Spinal cord (tissue), 10 donors: Measurements from ENCODE around the gene C10orf143. TPM values are rescaled to one million over a fixed set of nuclear protein-coding genes. Genes with fewer than 3 reads are reported as not detected.
"Not testable (repeated sequence)": the region's sequence is repeated elsewhere in the genome, so short reads cannot be mapped to it uniquely, and the experiment has no call there.

Experiments used
- DNase-seq, 6 donors: peaks; one replicate each; pipeline versions ENCODE4 v3.0.0 to v3.0.0-alpha.2; 2013 to 2015; ENCODE audit warnings: low spot score in 6 of 6, low read depth in 4 of 6
- H3K27ac ChIP-seq: one replicate; pipeline ENCODE4 v1.5.1; 2013; ENCODE audit warnings: low read depth, low read length, control low read depth
- H3K27me3 ChIP-seq: one replicate; pipeline ENCODE4 v1.6.1; 2013; ENCODE audit warnings: low read length; ENCODE audit not compliant: control insufficient read depth, insufficient read depth
- H3K36me3 ChIP-seq: one replicate; pipeline ENCODE4 v1.6.1; 2013; ENCODE audit warnings: low read length; ENCODE audit not compliant: control insufficient read depth, insufficient read depth
- H3K4me1 ChIP-seq: one replicate; pipeline ENCODE4 v1.6.1; 2013; ENCODE audit warnings: low read length; ENCODE audit not compliant: control insufficient read depth, insufficient read depth
- H3K4me3 ChIP-seq: one replicate; pipeline ENCODE4 v1.5.1; 2013; ENCODE audit warnings: low read depth, low read length, control low read depth
- H3K9me3 ChIP-seq: one replicate; pipeline ENCODE4 v1.6.1; 2013; ENCODE audit warnings: low read length; ENCODE audit not compliant: control insufficient read depth, insufficient read depth
- WGBS: methylation state at CpG from one replicate; pipeline ENCODE4 v1.1.5; 2013; ENCODE audit warnings: missing lambda C conversion rate; ENCODE audit not compliant: insufficient coverage; 5-methylcytosine and 5-hydroxymethylcytosine counted together
- polyA plus RNA-seq, 2 donors: library from polyadenylated mRNA; unstranded; fragments of 120-200 nt; gene quantifications; one replicate each; pipeline ENCODE4 v1.2.1, GENCODE V29; 2013; ENCODE audit not compliant: insufficient read length in 2 of 2
- total RNA-seq, 2 donors: library from RNA; depleted of rRNA in 1 of 2; stranded (reverse); fragments of 120-200 nt in 1 of 2; fragments of >200 nt in 1 of 2; gene quantifications; one replicate each; pipeline versions ENCODE4 v1.2.3 to v1.2.4, GENCODE V29; 2013 to 2014
- donor health status: healthy.

C10orf143 gene
- total and polyA plus RNA-seq, 4 donors, result 0.79 to 4.5 (median 3.0) TPM

- H3K9me3 ChIP-seq, result no peaks in the 10 kb centered on the region
- 100% methylated on average over 1 of the region's 3 CpGs for WGBS
- H3K27me3 ChIP-seq, result no peaks in the 10 kb centered on the region
- H3K36me3 ChIP-seq, result no peaks in the 10 kb centered on the region
- H3K4me3 ChIP-seq, result no peak overlapping the region
- no peak for DNase-seq
- no peak overlapping the region for H3K27ac ChIP-seq
- H3K4me1 ChIP-seq, result peaks cover 18% of the 10 kb centered on the region
These were observed 2.2 kb upstream of the C10orf143 start for GRCh38 chr10:130112821-130113220.

GRCh38 chr10:130111852-130112180, 1.2 kb upstream of the C10orf143 start:
- DNase-seq, result no peak
- Histone ChIP-seq H3K27ac (no peak overlapping the region), H3K27me3 (no peaks in the 10 kb centered on the region), H3K9me3 (no peaks in the 10 kb centered on the region), H3K4me3 (peak overlapping the region; percentile 91), H3K36me3 (no peaks in the 10 kb centered on the region), H3K4me1 (peaks cover 18% of the 10 kb centered on the region)
- WGBS, result 64% methylated on average over 1 of the region's 6 CpGs

GRCh38 chr10:130111113-130111851, 652 bp upstream of the C10orf143 start:
- under 1% methylated on average over 49 of the region's 49 CpGs for WGBS
- DNase-seq, result peak; percentile 56 to 100 (median 98)
- no peaks in the 10 kb centered on the region for H3K9me3 ChIP-seq
- H3K4me1 ChIP-seq, result peaks cover 18% of the 10 kb centered on the region
- no peaks in the 10 kb centered on the region for H3K27me3 ChIP-seq
- peak overlapping the region; percentile 91 for H3K4me3 ChIP-seq
- H3K36me3 ChIP-seq, result no peaks in the 10 kb centered on the region
- H3K27ac ChIP-seq, result peak overlapping the region; percentile 91

GRCh38 chr10:130109796-130110245, 809 bp downstream of the C10orf143 start:
- H3K4me3 ChIP-seq, result peak overlapping the region; percentile 91
- H3K4me1 ChIP-seq, result peaks cover 22% of the 10 kb centered on the region
- 1% methylated on average over 9 of the region's 9 CpGs for WGBS
- peaks cover 4% of the 10 kb centered on the region for H3K36me3 ChIP-seq
- no peaks in the 10 kb centered on the region for H3K9me3 ChIP-seq
- DNase-seq, result peak; percentile 82 to 98 (median 86)
- H3K27ac ChIP-seq, result peak overlapping the region; percentile 91
- H3K27me3 ChIP-seq, result no peaks in the 10 kb centered on the region

- Histone ChIP-seq H3K4me1 (peaks cover 22% of the 10 kb centered on the region), H3K27me3 (no peaks in the 10 kb centered on the region), H3K9me3 (no peaks in the 10 kb centered on the region), H3K4me3 (no peak overlapping the region), H3K36me3 (peaks cover 4% of the 10 kb centered on the region), H3K27ac (no peak overlapping the region)
- WGBS, result 75% methylated on average over 4 of the region's 6 CpGs
- DNase-seq, result no peak
These were observed 1.6 kb downstream of the C10orf143 start for GRCh38 chr10:130108934-130109604.

GRCh38 chr10:130108146-130108545, 2.5 kb downstream of the C10orf143 start:
- not testable (repeated sequence) for H3K27me3 ChIP-seq, H3K4me3 ChIP-seq, H3K36me3 ChIP-seq, DNase-seq, H3K9me3 ChIP-seq, H3K27ac ChIP-seq
- 100% methylated on average over 2 of the region's 8 CpGs for WGBS
- peaks cover 22% of the 10 kb centered on the region for H3K4me1 ChIP-seq

GRCh38 chr10:130105724-130106123, 4.9 kb downstream of the C10orf143 start:
- H3K27ac ChIP-seq, result no peak overlapping the region
- peak in 1 of 6 donors; percentile 8 for DNase-seq
- no peak overlapping the region for H3K4me3 ChIP-seq
- no peaks in the 10 kb centered on the region for H3K27me3 ChIP-seq
- H3K4me1 ChIP-seq, result peaks cover 18% of the 10 kb centered on the region
- peaks cover 4% of the 10 kb centered on the region for H3K36me3 ChIP-seq
- H3K9me3 ChIP-seq, result no peaks in the 10 kb centered on the region
- WGBS, result 26% methylated on average over 23 of the region's 24 CpGs

GRCh38 chr10:130099344-130099743, 11.3 kb downstream of the C10orf143 start:
- Histone ChIP-seq H3K36me3 (no peaks in the 10 kb centered on the region), H3K27ac (no peak overlapping the region), H3K4me1 (no peaks in the 10 kb centered on the region), H3K27me3 (no peaks in the 10 kb centered on the region), H3K4me3 (no peak overlapping the region), H3K9me3 (no peaks in the 10 kb centered on the region)
- no peak for DNase-seq
- 100% methylated on average over 1 of the region's 6 CpGs for WGBS

GRCh38 chr10:130090565-130090964, 20.1 kb downstream of the C10orf143 start:
- not testable (repeated sequence) for H3K9me3 ChIP-seq, H3K27ac ChIP-seq, H3K27me3 ChIP-seq, DNase-seq, H3K36me3 ChIP-seq, H3K4me1 ChIP-seq, H3K4me3 ChIP-seq
- WGBS, result 86% methylated on average over 5 of the region's 5 CpGs

GRCh38 chr10:130080461-130080814, 30.2 kb downstream of the C10orf143 start:
- DNase-seq, result no peak

More at GRCh38 chr10:130080461-130080814, 30.2 kb downstream of the C10orf143 start:
- no peak overlapping the region for H3K27ac ChIP-seq
- peaks cover 2% of the 10 kb centered on the region for H3K9me3 ChIP-seq
- no CpG with 5 or more reads among the region's 2 CpGs for WGBS
- H3K4me1 ChIP-seq, result no peaks in the 10 kb centered on the region
- H3K36me3 ChIP-seq, result peaks cover 2% of the 10 kb centered on the region
- H3K4me3 ChIP-seq, result no peak overlapping the region
- H3K27me3 ChIP-seq, result no peaks in the 10 kb centered on the region
